ENCODE data around the gene RHBDL1. TPM values are rescaled to one million over a fixed set of nuclear protein-coding genes. Genes with fewer than 3 reads are reported as not detected.

Gene RHBDL1
- total and polyA plus RNA-seq, 9 of the 15 experiments (the other 6 are each of a cell fraction or from before 2014, with no cell fraction given) = 0.03 to 5.6 (median 1.3) TPM; not detected in 1

DNA sequence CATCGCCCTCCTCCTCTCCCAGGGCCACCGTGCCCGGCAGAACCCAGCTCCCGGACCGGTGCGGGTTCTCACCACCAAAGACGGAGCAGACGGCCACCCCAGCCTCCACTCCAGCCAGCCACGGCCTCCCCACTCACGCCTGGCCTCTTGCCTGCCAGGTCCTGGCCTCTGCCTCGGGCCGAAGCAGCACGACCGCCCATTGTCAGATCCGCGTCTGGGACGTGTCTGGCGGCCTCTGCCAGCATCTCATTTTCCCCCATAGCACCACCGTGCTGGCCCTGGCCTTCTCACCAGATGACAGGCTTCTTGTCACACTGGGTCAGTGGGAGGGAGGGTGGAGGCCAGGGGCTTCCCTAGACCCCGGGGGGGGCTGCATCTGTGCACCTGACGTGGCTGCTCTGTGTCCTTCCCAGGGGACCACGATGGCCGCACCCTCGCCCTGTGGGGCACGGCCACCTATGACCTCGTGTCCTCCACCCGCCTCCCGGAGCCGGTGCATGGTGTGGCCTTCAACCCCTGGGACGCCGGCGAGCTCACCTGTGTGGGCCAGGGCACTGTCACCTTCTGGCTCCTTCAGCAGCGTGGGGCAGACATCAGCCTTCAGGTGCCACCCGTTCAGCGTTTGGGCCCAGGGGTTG lies 14.2 kb upstream of the RHBDL1 start:
- Histone ChIP-seq H3K4me1 (replicated peaks in 1 of 2; ENCODE audit: control insufficient read depth in 2 of 2, insufficient read depth in 2 of 2, low read length in 2 of 2) (peaks cover 2 to 92% of the 10 kb centered on the region in 2 experiments; a peak in 4 of 5 replicates), H4K20me1 (replicated peaks; ENCODE audit: control insufficient read depth, insufficient read depth, low read length) (no peaks in the 10 kb centered on the region), H3K27me3 (ENCODE audit: control insufficient read depth in 2 of 2, insufficient read depth in 2 of 2, low read length in 2 of 2) (no peaks in the 10 kb centered on the region), H3K4me2 (ENCODE audit: insufficient read depth, low read length) (peak overlapping the region; percentile 78), H2AFZ (ENCODE audit: low read depth, low read length) (peak overlapping the region; percentile 95), H3K27ac (ENCODE audit: extremely low read depth, low read depth, low read length) (peak overlapping the region; percentile 66; the same call in 2 of the 3 replicates), H3K4me3 (peak overlapping the region; percentile 20; the same call in 1 of the 2 replicates), H3K79me2 (ENCODE audit: control insufficient read depth, insufficient read depth, low read length) (no peaks in the 10 kb centered on the region; the same call in 2 of the 3 replicates), H3K9me1 (ENCODE audit: control insufficient read depth, insufficient read depth, low read length) (no peaks in the 10 kb centered on the region), H3K9me3 (replicated peaks; ENCODE audit: control insufficient read depth, insufficient read depth, low read depth, low read length) (no peaks in the 10 kb centered on the region), H3K36me3 (ENCODE audit: control insufficient read depth, insufficient read depth, low read length) (no peaks in the 10 kb centered on the region), H3K9ac (ENCODE audit: insufficient read depth in 1 of 2, low read depth in 2 of 2, low read length in 2 of 2) (peak overlapping the region; percentile 70 to 95; a peak in 3 of 4 replicates)
- no TSS peak for BruUV-seq (replicated peaks)
- intact Hi-C loops (cut with micrococcal nuclease) (loop anchor here (2.0 to 10.0 kb wide), 2 partner anchors 73 to 267 kb away; partner anchors contain the start of gene NME4), in situ Hi-C loops (cut with MboI) (no loop called here)
- ChIA-PET POLR2A (interaction anchor here (0.6 kb wide), 1 partner anchor 10 kb away, joined by 3 read pairs; no protein-coding TSS in a partner anchor), CTCF (ENCODE audit: low intra/inter-chr PET ratio) (interaction anchor here (0.6 to 1.9 kb wide), 2 partner anchors 82 to 504 kb away, joined by 3 to 8 read pairs; no protein-coding TSS in a partner anchor)
- ATAC-seq (peak; percentile 36), DNase-seq (ENCODE audit: extremely low read depth in 1 of 4, low spot score in 3 of 4) (no peak), FAIRE-seq (no peak)
- 47% methylated on average over 31 of the region's 35 CpGs for WGBS (ENCODE audit: insufficient coverage, low coverage, missing lambda C conversion rate)
- TF ChIP-seq ASH1L (IDR thresholded peaks at IDR 0.05; ENCODE audit: borderline replicate concordance, low read depth, partially characterized antibody) (no peak), NCOA6 (IDR thresholded peaks at IDR 0.05) (no peak), SAP30 (IDR thresholded peaks at IDR 0.05; ENCODE audit: borderline replicate concordance, insufficient read depth, low read depth, low read length, poor library complexity, severe bottlenecking) (no peak), ZNF165 (CRISPR knock-in tag; IDR thresholded peaks at IDR 0.05; ENCODE audit: borderline replicate concordance) (no peak), PTBP1 (IDR thresholded peaks at IDR 0.05; ENCODE audit: low read depth, low read length) (no peak), ZNF707 (CRISPR knock-in tag; conservative IDR thresholded peaks at IDR 0.05) (no peak), RBFOX2 (IDR thresholded peaks at IDR 0.05; ENCODE audit: low read depth, low read length) (peak; percentile 8), ZNF583 (CRISPR knock-in tag; IDR thresholded peaks at IDR 0.05) (0 out of 2 replicates have a peak, but pooled peaks have one; percentile 31), TCF15 (CRISPR knock-in tag; IDR thresholded peaks at IDR 0.05) (0 out of 2 replicates have a peak, but pooled peaks have one; percentile 36), ZNF217 (CRISPR knock-in tag; IDR thresholded peaks at IDR 0.05) (no peak)
- TF ChIP-seq, protein P1, sequence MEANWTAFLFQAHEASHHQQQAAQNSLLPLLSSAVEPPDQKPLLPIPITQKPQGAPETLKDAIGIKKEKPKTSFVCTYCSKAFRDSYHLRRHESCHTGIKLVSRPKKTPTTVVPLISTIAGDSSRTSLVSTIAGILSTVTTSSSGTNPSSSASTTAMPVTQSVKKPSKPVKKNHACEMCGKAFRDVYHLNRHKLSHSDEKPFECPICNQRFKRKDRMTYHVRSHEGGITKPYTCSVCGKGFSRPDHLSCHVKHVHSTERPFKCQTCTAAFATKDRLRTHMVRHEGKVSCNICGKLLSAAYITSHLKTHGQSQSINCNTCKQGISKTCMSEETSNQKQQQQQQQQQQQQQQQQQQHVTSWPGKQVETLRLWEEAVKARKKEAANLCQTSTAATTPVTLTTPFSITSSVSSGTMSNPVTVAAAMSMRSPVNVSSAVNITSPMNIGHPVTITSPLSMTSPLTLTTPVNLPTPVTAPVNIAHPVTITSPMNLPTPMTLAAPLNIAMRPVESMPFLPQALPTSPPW (CRISPR knock-in tag; IDR thresholded peaks at IDR 0.05) = peak; percentile 65; the same call in 1 of the 2 replicates
- TF ChIP-seq, protein P2, sequence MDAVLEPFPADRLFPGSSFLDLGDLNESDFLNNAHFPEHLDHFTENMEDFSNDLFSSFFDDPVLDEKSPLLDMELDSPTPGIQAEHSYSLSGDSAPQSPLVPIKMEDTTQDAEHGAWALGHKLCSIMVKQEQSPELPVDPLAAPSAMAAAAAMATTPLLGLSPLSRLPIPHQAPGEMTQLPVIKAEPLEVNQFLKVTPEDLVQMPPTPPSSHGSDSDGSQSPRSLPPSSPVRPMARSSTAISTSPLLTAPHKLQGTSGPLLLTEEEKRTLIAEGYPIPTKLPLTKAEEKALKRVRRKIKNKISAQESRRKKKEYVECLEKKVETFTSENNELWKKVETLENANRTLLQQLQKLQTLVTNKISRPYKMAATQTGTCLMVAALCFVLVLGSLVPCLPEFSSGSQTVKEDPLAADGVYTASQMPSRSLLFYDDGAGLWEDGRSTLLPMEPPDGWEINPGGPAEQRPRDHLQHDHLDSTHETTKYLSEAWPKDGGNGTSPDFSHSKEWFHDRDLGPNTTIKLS (IDR thresholded peaks at IDR 0.05; ENCODE audit: borderline replicate concordance, low read depth) = no peak

Data from K562 (cell line).